K562 (cell line): ENCODE data around the gene SSH3. TPM values are rescaled to one million over a fixed set of nuclear protein-coding genes. Genes with fewer than 3 reads are reported as not detected.
A peak's percentile ranks its signal among the peaks of the same experiment; 100 is the strongest.

ENCODE experiments used
- CXXC5 ChIP-seq: fragments of 250-450 bp; sonication (Bioruptor Pico); IDR thresholded peaks from 2 replicates; pipeline ENCODE4 v1.8.0; 2022; ENCODE audit warnings: inconsistent platforms, mild to moderate bottlenecking, moderate library complexity
- HNRNPLL ChIP-seq: fragments of 200-400 bp; formaldehyde crosslinking; IDR thresholded peaks from 2 replicates; pipeline ENCODE4 v1.6.1; 2017; ENCODE audit warnings: low read length, low read depth, mild to moderate bottlenecking; ENCODE audit not compliant: poor library complexity, severe bottlenecking
- HSF4 ChIP-seq: fragments of 250-450 bp; sonication (Bioruptor Pico); IDR thresholded peaks from 2 replicates; pipeline ENCODE4 v2.1.2; 2022; ENCODE audit warnings: mild to moderate bottlenecking, moderate library complexity, borderline replicate concordance
- TEAD4 ChIP-seq, 2 experiments: sonication (generic) in 1 of 2; formaldehyde crosslinking in 1 of 2; IDR thresholded peaks; 2 replicates each; pipeline versions ENCODE4 v1.6.1 to v1.8.0; 2012 to 2022; ENCODE audit warnings: borderline replicate concordance in 1 of 2, inconsistent platforms in 1 of 2, low read length in 1 of 2, mild to moderate bottlenecking in 1 of 2, missing genetic modification reagents in 1 of 2
- ZNF695 ChIP-seq: fragments of 450-650 bp; formaldehyde crosslinking; IDR thresholded peaks from 2 replicates; pipeline ENCODE4 v1.4.0; 2020; ENCODE audit warnings: mild to moderate bottlenecking, moderate library complexity
- polyA plus RNA-seq, 8 experiments: library from polyadenylated mRNA; depleted of rRNA in 4 of 8; stranded (reverse) in 5 of 8; unstranded in 3 of 8; fragments of >200 nt; fragmentation: Nextera tagmentation in 2 of 8; fragmentation: Illumina TruSeq in 1 of 8; extraction: Ambion mirVana in 2 of 8; extraction: Trizol in 1 of 8; gene quantifications; 2 replicates each; pipeline versions ENCODE4 v1.2.1 to v1.2.3, GENCODE V29; 2011 to 2014; ENCODE audit warnings: inconsistent platforms in 1 of 8, missing spikeins in 1 of 8
- total RNA-seq, 7 experiments: library from RNA; depleted of rRNA in 6 of 7; stranded (reverse); fragments of >200 nt in 6 of 7; fragmentation: Illumina TruSeq in 2 of 7; extraction: Trizol in 2 of 7; gene quantifications; 2 replicates each; pipeline versions ENCODE4 v1.2.1 to v1.2.3, GENCODE V29; 2011 to 2021; ENCODE audit warnings: low replicate concordance in 1 of 7
- TF ChIP-seq, protein P1 (sequence below), 3 experiments: fragments of 200-800 bp in 1 of 3; sonication (Bioruptor generic) in 1 of 3; sonication (generic) in 1 of 3; formaldehyde crosslinking in 1 of 3; IDR thresholded peaks; 2 replicates each; pipeline versions ENCODE4 v1.6.1 to v1.8.0; 2016 to 2022; ENCODE audit warnings: mild to moderate bottlenecking in 2 of 3, missing compliant biosample characterization in 2 of 3, missing genetic modification characterization in 2 of 3, missing genetic modification reagents in 1 of 3
- TF ChIP-seq, protein P2 (sequence below): fragments of 250-450 bp; sonication (Bioruptor Pico); IDR thresholded peaks from 2 replicates; pipeline ENCODE4 v1.4.0; 2020
- TF ChIP-seq, protein P3 (sequence below): fragments of 450-650 bp; IDR thresholded peaks from 2 replicates; pipeline ENCODE4 v1.7.0; 2016; ENCODE audit warnings: borderline replicate concordance
- TF ChIP-seq, protein P4 (sequence below): fragments of 250-450 bp; sonication (Bioruptor Pico); IDR thresholded peaks from 2 replicates; pipeline ENCODE4 v1.9.0; 2021; ENCODE audit warnings: mild to moderate bottlenecking
- TF ChIP-seq, protein P5 (sequence below): fragments of 250-450 bp; sonication (Bioruptor Pico); IDR thresholded peaks from 2 replicates; pipeline ENCODE4 v1.8.0; 2021; ENCODE audit warnings: moderate library complexity, mild to moderate bottlenecking, inconsistent platforms
- TF ChIP-seq, protein P6 (sequence below): sonication (generic); formaldehyde crosslinking; IDR thresholded peaks from 2 replicates; pipeline ENCODE4 v1.8.1; 2023; ENCODE audit warnings: mild to moderate bottlenecking, missing genetic modification reagents, moderate library complexity
- TF ChIP-seq, protein P7 (sequence below): fragments of 450-650 bp; formaldehyde crosslinking; IDR thresholded peaks from 2 replicates; pipeline ENCODE4 v1.4.0; 2020; ENCODE audit warnings: mild to moderate bottlenecking, moderate library complexity

SSH3 gene
- total and polyA plus RNA-seq, 9 of the 15 experiments (the other 6 are each of a cell fraction or from before 2014, with no cell fraction given) = 0.07 to 1.0 (median 0.24) TPM; not detected in 3

DNA sequence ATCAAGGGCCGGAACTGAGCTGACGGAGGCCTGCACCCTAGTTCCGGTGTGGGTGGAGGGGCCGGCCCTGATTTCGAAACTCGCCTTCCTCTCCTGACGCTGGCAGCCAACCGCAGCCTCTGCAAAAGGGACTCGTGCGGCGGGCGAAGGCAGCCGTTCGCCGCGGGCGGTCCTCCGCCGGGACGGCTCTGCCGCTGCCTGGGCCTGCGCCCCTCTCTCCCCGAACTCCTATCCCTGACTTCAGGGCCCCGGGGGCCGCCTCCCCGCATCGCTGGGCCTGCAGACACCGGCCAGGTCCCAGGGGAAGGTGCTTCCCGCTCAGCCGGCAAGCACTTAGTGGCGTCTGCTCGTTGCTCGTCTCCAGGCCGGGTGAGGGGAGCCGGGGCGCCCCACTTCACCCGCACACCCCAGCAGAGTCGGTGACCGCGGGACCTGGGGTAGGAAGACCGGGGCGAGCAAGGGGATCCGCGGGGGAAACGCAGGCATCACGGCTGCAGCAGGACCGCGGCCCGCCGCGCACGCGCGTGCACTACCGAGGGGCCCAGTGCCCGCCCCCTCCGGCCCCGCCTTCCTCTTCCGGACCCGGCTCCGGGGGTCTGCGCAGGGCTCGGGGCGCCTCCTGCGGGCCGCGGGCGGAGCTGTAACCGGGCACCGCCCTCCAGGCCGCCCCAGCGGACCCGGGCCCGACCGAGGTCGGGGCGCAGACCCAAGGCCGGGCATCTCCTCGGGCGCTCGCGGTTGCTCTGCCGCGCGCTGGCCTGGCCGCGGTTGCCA lies 14.7 kb upstream of the SSH3 start (continued):
- TF ChIP-seq, protein P1, sequence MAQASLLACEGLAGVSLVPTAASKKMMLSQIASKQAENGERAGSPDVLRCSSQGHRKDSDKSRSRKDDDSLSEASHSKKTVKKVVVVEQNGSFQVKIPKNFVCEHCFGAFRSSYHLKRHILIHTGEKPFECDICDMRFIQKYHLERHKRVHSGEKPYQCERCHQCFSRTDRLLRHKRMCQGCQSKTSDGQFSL (CRISPR knock-in tag; IDR thresholded peaks at IDR 0.05) = no peak
- TF ChIP-seq, protein P1 (tag; IDR thresholded peaks at IDR 0.05) = no peak; a peak in 1 of 4 replicates
- 0 out of 2 replicates have a peak, but pooled peaks have one; percentile 13 for TF ChIP-seq ZNF695
- TF ChIP-seq, protein P2, sequence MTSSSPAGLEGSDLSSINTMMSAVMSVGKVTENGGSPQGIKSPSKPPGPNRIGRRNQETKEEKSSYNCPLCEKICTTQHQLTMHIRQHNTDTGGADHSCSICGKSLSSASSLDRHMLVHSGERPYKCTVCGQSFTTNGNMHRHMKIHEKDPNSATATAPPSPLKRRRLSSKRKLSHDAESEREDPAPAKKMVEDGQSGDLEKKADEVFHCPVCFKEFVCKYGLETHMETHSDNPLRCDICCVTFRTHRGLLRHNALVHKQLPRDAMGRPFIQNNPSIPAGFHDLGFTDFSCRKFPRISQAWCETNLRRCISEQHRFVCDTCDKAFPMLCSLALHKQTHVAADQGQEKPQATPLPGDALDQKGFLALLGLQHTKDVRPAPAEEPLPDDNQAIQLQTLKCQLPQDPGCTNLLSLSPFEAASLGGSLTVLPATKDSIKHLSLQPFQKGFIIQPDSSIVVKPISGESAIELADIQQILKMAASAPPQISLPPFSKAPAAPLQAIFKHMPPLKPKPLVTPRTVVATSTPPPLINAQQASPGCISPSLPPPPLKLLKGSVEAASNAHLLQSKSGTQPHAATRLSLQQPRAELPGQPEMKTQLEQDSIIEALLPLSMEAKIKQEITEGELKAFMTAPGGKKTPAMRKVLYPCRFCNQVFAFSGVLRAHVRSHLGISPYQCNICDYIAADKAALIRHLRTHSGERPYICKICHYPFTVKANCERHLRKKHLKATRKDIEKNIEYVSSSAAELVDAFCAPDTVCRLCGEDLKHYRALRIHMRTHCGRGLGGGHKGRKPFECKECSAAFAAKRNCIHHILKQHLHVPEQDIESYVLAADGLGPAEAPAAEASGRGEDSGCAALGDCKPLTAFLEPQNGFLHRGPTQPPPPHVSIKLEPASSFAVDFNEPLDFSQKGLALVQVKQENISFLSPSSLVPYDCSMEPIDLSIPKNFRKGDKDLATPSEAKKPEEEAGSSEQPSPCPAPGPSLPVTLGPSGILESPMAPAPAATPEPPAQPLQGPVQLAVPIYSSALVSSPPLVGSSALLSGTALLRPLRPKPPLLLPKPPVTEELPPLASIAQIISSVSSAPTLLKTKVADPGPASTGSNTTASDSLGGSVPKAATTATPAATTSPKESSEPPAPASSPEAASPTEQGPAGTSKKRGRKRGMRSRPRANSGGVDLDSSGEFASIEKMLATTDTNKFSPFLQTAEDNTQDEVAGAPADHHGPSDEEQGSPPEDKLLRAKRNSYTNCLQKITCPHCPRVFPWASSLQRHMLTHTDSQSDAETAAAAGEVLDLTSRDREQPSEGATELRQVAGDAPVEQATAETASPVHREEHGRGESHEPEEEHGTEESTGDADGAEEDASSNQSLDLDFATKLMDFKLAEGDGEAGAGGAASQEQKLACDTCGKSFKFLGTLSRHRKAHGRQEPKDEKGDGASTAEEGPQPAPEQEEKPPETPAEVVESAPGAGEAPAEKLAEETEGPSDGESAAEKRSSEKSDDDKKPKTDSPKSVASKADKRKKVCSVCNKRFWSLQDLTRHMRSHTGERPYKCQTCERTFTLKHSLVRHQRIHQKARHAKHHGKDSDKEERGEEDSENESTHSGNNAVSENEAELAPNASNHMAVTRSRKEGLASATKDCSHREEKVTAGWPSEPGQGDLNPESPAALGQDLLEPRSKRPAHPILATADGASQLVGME (CRISPR knock-in tag) = no peak; the same call in 1 of the 2 replicates
- peak; percentile 70 for TF ChIP-seq CXXC5 (CRISPR knock-in tag)
- peak; percentile 56 for TF ChIP-seq TEAD4 (IDR thresholded peaks at IDR 0.05; ENCODE audit: low read length)
- no peak for TF ChIP-seq TEAD4 (CRISPR knock-in tag; IDR thresholded peaks at IDR 0.05; ENCODE audit: borderline replicate concordance)
- peak; percentile 46 for TF ChIP-seq HNRNPLL
- TF ChIP-seq, protein P3, sequence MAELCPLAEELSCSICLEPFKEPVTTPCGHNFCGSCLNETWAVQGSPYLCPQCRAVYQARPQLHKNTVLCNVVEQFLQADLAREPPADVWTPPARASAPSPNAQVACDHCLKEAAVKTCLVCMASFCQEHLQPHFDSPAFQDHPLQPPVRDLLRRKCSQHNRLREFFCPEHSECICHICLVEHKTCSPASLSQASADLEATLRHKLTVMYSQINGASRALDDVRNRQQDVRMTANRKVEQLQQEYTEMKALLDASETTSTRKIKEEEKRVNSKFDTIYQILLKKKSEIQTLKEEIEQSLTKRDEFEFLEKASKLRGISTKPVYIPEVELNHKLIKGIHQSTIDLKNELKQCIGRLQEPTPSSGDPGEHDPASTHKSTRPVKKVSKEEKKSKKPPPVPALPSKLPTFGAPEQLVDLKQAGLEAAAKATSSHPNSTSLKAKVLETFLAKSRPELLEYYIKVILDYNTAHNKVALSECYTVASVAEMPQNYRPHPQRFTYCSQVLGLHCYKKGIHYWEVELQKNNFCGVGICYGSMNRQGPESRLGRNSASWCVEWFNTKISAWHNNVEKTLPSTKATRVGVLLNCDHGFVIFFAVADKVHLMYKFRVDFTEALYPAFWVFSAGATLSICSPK = no peak
- TF ChIP-seq, protein P4, sequence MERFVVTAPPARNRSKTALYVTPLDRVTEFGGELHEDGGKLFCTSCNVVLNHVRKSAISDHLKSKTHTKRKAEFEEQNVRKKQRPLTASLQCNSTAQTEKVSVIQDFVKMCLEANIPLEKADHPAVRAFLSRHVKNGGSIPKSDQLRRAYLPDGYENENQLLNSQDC (CRISPR knock-in tag) = no peak
- no peak for TF ChIP-seq HSF4
- TF ChIP-seq, protein P5, sequence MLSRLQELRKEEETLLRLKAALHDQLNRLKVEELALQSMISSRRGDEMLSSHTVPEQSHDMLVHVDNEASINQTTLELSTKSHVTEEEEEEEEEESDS (CRISPR knock-in tag) = no peak
- TF ChIP-seq, protein P6, sequence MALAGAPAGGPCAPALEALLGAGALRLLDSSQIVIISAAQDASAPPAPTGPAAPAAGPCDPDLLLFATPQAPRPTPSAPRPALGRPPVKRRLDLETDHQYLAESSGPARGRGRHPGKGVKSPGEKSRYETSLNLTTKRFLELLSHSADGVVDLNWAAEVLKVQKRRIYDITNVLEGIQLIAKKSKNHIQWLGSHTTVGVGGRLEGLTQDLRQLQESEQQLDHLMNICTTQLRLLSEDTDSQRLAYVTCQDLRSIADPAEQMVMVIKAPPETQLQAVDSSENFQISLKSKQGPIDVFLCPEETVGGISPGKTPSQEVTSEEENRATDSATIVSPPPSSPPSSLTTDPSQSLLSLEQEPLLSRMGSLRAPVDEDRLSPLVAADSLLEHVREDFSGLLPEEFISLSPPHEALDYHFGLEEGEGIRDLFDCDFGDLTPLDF = peak; percentile 53; the same call in 1 of the 2 replicates
- TF ChIP-seq, protein P7, sequence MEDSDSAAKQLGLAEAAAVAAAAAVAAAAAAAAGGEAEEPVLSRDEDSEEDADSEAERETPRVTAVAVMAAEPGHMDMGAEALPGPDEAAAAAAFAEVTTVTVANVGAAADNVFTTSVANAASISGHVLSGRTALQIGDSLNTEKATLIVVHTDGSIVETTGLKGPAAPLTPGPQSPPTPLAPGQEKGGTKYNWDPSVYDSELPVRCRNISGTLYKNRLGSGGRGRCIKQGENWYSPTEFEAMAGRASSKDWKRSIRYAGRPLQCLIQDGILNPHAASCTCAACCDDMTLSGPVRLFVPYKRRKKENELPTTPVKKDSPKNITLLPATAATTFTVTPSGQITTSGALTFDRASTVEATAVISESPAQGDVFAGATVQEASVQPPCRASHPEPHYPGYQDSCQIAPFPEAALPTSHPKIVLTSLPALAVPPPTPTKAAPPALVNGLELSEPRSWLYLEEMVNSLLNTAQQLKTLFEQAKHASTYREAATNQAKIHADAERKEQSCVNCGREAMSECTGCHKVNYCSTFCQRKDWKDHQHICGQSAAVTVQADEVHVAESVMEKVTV (CRISPR knock-in tag) = no peak
